HG03097 (cell line): Measurements from ENCODE around the gene MFSD11.
"Not testable (repeated sequence)": the region's sequence is repeated elsewhere in the genome, so short reads cannot be mapped to it uniquely, and the experiment has no call there.

ENCODE experiments used
- ATAC-seq: cut with Tn5 transposase; IDR thresholded peaks from one replicate; pipeline ENCODE4 v1.9.1; 2021; ENCODE audit not compliant: unreplicated experiment, low FRiP score

Gene MFSD11

GRCh38 chr17:76742958-76743357 is 5.0 kb downstream of the MFSD11 start:
- no peak for ATAC-seq

DNA sequence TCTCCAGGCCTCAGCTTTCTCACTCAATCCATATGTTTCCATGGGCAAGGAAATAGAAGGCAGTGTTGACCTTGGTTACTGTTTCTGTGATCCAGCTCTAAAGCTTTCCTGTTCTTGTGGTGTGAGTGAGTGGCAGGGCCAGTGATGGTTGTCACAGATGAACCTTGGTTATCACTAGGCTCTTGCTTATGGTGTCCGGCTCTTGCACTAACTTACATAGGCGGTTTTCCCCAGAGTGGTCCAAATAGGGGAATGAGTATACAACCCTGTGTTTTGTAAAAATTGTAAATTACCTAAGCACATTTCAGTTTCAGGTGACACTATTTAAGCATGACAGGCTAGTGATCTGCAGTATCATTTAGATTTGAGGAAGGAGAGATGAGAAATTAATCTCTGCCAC is 6.8 kb downstream of the MFSD11 start:
- ATAC-seq = no peak

GRCh38 chr17:76745785-76746184 is 7.9 kb downstream of the MFSD11 start:
- not testable (repeated sequence) for ATAC-seq

GRCh38 chr17:76747716-76748363 is 9.9 kb downstream of the MFSD11 start:
- no peak for ATAC-seq

GRCh38 chr17:76748657-76749056 is 10.7 kb downstream of the MFSD11 start:
- no peak for ATAC-seq

DNA sequence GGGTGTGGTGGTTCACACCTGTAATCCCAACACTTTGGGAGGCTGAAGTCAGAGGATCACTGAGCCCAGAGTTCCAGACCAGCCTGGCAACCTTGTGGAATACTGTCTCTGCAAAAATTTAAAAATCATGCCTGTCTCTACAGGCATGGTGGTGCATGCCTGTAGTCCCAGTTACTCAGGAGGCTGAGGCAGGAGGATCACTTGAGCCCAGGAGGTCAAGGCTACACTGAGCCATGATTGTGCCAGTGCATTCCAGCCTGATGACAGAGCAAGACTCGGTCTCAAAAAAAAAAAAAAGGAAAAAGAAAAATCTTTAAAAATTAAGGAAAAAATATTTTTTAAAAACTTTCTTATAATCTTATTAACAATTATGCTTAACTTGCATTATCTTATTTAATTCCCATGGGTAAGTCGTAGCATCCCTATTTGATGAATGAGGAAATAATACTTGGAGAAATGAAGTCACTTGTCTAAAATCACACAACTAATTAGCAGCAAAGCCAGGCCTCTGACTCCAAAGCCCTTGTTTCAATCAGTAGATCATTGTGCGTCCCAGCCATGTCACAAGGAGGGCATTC is 13.6 kb downstream of the MFSD11 start:
- no peak for ATAC-seq

- no peak for ATAC-seq
Observed at GRCh38 chr17:76752006-76752405, 14.1 kb downstream of the MFSD11 start.

GRCh38 chr17:76753061-76753961 is 15.4 kb downstream of the MFSD11 start:
- no peak for ATAC-seq

GRCh38 chr17:76755285-76755684 is 17.4 kb downstream of the MFSD11 start:
- ATAC-seq = no peak

DNA sequence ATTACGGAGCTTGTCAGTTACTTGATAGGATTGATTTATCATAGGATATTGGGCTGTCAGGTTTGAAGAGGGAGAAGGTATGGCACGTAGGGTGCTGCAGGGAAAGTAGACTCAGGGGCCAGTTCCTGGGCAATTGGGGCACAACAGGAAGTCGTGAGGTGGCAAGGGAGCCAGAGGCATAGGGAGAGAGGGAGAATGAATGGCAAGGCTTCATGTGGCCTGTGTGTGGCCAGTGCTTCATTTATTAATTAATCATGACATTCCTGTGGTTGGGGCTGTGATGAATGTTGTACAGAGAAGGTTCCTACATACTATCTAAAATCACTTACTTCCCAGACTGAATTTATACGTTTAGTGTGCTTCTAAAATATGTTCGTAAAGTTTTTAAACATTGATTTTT is 19.3 kb downstream of the MFSD11 start:
- ATAC-seq = no peak

DNA sequence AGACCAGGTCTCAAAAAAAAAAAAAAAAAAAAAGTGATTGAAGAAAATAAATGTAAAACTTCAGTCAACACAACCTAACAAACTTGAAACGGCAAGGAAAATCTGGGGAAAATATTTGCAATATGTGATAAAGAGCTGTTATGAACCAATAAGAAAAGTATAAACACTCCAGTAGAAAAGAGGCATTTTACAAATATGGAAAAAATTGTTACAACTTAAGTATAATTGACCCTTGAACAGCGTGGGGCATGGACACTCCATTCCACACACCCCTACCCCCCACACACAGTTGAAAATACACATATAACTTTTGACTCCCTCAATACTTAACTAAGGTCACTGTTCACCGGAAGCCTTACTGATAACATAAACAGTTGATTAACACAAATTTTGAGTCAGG is 20.7 kb downstream of the MFSD11 start:
- ATAC-seq = no peak

DNA sequence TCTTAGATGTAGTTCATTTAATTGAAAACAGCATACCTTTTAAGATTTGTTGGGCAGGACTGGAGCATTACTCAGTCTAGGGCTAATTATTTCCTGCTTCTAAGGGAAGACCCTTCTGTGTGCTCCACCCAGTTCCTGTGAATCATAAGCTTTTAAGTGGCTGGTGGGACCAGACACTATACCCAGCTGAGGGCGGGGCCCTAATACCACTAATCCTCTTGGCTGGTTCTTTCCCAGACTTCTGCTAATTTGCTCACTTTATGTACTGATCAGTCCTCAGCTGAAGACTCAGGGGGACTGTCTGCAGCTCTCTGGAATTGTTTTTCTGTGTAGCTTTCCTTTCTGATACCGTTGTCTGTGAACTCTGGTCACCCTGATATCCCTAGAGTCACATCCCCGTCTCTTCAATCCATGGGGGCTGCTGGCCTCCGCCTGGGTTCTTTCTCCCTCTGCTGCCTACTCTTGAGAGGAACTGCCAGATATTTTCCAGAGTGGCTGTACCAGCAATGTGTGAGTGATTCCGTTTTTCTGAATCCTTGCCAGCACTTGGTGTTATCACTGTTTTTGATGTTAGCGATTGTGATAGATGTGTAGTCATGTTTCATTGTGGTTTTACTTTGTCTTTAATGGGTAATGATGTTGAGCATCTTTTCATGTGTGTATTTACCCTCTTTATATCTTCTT is 35.1 kb downstream of the MFSD11 start:
- no peak for ATAC-seq

DNA sequence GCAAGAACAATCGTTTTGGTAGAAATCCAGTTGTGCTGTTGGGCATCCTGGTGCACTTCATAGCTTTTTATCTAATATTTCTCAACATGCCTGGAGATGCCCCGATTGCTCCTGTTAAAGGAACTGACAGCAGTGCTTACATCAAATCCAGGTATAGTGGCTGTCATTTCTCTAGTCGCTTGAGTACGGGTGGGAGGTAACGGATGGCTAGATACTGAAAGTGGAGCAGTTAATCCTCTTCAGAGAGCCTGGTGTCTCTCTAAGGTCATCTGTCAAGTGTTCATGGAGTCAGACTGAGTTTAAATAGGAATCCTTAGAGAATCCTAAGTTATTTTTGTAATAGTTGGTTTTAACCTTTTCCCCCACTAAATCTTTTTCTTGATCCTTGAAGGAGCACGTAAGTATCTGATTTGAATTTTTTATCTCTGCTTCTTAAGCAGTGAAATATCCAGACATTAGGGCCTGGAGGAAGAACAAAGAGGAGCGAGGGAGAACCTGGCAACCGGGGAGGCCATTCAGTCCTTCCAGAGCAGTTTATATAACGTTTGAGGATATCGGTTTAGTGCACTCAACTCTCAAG is 37.2 kb downstream of the MFSD11 start:
- no peak for ATAC-seq

DNA sequence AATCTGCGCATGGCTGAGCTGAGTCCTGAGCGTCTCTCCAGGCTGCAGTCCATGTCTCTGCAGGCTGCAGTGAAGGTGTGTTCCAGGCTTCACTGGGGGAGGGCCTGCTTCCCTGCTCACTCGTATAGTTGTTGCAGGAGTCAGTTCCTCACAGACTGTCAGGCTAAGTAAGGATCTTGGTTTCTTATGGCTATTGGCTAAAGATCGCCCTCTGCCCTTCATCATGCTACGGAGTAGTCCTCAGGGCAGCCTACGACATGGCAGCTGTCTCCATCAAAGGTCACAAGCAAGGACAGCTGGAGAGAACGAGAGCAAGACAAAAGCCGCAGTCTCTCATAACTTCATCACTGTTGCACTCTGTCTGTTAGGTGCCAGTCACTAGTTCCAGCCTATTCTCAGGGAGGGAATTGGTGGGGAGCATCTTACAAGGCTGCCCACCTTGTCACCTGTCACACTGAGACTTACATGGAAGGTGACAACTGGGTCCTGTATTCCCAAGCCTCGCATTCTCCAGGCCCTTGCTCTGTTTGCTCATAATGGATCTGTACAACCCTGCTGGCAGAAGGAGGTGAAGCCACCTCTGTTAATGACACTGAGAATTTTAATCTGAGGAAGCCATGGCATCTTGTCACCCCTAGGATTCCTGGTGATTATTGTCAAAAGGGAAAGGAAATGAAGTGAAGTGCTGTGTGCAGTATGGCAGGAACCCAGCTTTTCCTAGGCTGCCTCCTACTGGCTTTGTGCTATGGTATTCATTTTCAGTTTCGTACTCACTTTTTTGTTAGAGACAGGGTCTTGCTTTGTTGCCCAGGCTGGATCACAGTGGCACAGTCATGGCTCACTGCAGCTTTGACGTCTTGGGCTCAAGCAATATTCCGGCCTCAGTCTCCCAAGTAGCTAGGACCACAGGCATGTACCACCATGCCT is 43.4 kb downstream of the MFSD11 start:
- no peak for ATAC-seq

GRCh38 chr17:76783146-76783545 is 45.2 kb downstream of the MFSD11 start:
- no peak for ATAC-seq

- ATAC-seq = no peak
Observed at GRCh38 chr17:76784926-76785325, 47.0 kb downstream of the MFSD11 start.

GRCh38 chr17:76787866-76788265 is 49.9 kb downstream of the MFSD11 start:
- not testable (repeated sequence) for ATAC-seq

- ATAC-seq = no peak
Observed at GRCh38 chr17:76789235-76789788, 51.4 kb downstream of the MFSD11 start.
